Activated T-cell treated with anti-CD3 and anti-CD28 coated beads, Interleukin-2, amount 50 U/mL, for 72 hours (primary cell): ENCODE results near the gene AFF3. TPM values are rescaled to one million over a fixed set of nuclear protein-coding genes. Genes with fewer than 3 reads are reported as not detected.

Experiments used
- ATAC-seq, 2 donors: fragments of 150-1000 bp; cut with Tn5 transposase; replicated peaks in 1 of 2; 2 replicates each; pipeline ENCODE4 v1.10.0; 2021; ENCODE audit warnings: moderate library complexity in 2 of 2, mild to moderate bottlenecking in 1 of 2
- DNase-seq, 2 donors: peaks; one replicate each; pipeline ENCODE4 v3.0.0; 2021 to 2022; ENCODE audit warnings: mixed read lengths in 1 of 2
- H3K27ac Mint-ChIP-seq: one replicate; pipeline ENCODE4 v1.8.0; 2022; ENCODE audit warnings: mild to moderate bottlenecking, moderate library complexity, mixed read lengths
- H3K27me3 Mint-ChIP-seq: one replicate; pipeline ENCODE4 v1.8.0; 2022; ENCODE audit warnings: low read depth, mixed read lengths
- H3K36me3 Mint-ChIP-seq, 2 donors: one replicate each; pipeline ENCODE4 v1.8.0; 2022; ENCODE audit warnings: mixed read lengths in 2 of 2, mild to moderate bottlenecking in 1 of 2; ENCODE audit not compliant: insufficient read depth in 2 of 2
- H3K4me1 Mint-ChIP-seq: one replicate; pipeline ENCODE4 v1.8.0; 2022; ENCODE audit warnings: low read depth, mixed read lengths
- H3K4me3 Mint-ChIP-seq, 2 donors: one replicate each; pipeline ENCODE4 v1.8.0; 2022; ENCODE audit warnings: mild to moderate bottlenecking in 2 of 2, mixed read lengths in 2 of 2, moderate library complexity in 2 of 2
- H3K9me3 Mint-ChIP-seq, 2 donors: one replicate each; pipeline ENCODE4 v1.8.0; 2022; ENCODE audit warnings: mixed read lengths in 2 of 2
- total RNA-seq, 2 donors: library from RNA; stranded (reverse); gene quantifications; one replicate each; pipeline ENCODE4 v1.2.3, GENCODE V29; 2022

The AFF3 gene
- total RNA-seq, 2 donors from 2014 or later: 0.39 to 2.6 TPM

DNA sequence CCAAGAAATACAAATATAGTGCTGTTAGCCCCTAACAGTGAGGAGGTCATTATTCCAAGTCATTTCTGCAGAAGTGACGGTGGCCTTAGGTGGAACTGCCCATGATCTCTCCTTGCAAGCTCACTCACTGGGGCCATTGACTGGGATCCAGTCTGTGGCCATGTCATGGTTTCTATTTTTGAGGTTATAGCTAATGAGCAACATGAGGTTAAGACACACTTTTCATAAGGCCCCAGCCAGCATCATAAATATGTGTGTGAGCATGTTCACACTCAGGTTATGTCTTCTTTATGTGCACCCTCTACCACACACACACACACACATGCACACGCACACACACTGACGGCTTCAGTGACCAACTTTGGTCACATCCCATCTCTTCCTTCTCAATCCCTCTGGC lies 484 bp downstream of the AFF3 start:
- peak overlapping the region; percentile 27 for H3K27ac Mint-ChIP-seq
- DNase-seq (no peak), ATAC-seq (peak in 1 of 2 donors; percentile 22)
- H3K4me3 Mint-ChIP-seq: peak overlapping the region; percentile 75 to 86
- peaks cover 0 to 1% of the 10 kb centered on the region in 2 donors for H3K36me3 Mint-ChIP-seq
- H3K27me3 Mint-ChIP-seq: peaks cover 36% of the 10 kb centered on the region
- H3K4me1 Mint-ChIP-seq: peaks cover 68% of the 10 kb centered on the region
- H3K9me3 Mint-ChIP-seq: peaks cover 0 to 2% of the 10 kb centered on the region in 2 donors

DNA sequence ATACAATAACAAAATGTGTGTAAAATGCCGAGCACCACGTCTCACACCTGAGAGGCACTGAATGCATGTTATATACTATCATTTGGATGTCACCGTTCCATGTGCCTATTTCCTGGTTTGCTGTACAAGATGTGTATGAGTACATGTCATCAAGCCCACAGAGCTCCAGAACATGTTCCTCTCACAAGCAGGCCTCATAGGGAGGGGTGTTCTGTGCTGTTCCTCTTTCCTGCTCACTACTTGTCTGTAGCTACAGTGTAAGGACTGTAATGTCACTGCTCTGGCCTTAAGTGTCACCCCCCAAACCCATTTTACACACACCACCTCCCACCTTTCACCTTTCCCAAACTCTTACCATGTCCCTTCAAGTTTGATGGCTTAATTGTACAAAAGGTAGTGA lies 1.8 kb downstream of the AFF3 start:
- peaks cover 0 to 1% of the 10 kb centered on the region in 2 donors for H3K36me3 Mint-ChIP-seq
- H3K27me3 Mint-ChIP-seq: peaks cover 29% of the 10 kb centered on the region
- DNase-seq: no peak
- no peak for ATAC-seq
- peaks cover 68% of the 10 kb centered on the region for H3K4me1 Mint-ChIP-seq
- peak overlapping the region in 1 of 2 donors; percentile 3 for H3K4me3 Mint-ChIP-seq
- H3K9me3 Mint-ChIP-seq: peaks cover 0 to 2% of the 10 kb centered on the region in 2 donors
- H3K27ac Mint-ChIP-seq: no peak overlapping the region

DNA sequence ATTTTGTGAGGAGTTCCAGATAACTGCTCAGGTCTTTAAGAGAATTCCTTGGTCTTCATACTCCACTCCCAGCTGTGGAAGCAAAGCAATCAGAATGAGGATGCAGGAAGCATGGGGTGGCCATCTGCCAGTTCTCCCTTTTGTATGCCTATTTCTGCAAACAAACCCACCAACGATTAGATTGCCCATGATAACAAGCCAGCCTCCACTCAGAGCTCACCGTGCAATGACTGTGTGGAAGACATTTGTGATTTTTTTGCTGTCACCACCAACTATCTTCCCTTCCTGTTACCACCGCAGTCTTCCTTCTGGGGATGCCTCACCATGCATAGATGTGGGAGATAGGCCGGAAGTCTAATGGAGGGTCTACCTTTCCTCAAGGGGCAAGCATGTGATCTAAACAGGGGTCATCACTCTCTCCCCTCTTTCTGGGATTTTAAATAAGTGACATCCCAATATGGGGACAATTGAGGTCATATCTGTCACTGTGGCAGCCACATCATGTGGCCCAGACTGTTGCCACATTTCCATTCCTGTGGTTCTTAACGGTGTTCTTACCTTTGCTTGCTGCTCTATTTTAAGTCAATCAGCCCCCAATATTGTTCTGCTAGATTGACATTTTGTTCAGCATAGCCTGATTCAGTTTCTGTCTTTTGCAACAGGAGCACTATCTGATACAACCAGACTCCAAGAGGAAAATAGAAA lies 4.4 kb downstream of the AFF3 start:
- no peak overlapping the region for H3K27ac Mint-ChIP-seq
- H3K36me3 Mint-ChIP-seq: no peaks in the 10 kb centered on the region
- ATAC-seq: no peak
- peaks cover 58% of the 10 kb centered on the region for H3K4me1 Mint-ChIP-seq
- DNase-seq: peak in 1 of 2 donors; percentile 15
- H3K4me3 Mint-ChIP-seq: no peak overlapping the region
- H3K9me3 Mint-ChIP-seq: no peaks in the 10 kb centered on the region
- H3K27me3 Mint-ChIP-seq: peaks cover 9% of the 10 kb centered on the region

DNA sequence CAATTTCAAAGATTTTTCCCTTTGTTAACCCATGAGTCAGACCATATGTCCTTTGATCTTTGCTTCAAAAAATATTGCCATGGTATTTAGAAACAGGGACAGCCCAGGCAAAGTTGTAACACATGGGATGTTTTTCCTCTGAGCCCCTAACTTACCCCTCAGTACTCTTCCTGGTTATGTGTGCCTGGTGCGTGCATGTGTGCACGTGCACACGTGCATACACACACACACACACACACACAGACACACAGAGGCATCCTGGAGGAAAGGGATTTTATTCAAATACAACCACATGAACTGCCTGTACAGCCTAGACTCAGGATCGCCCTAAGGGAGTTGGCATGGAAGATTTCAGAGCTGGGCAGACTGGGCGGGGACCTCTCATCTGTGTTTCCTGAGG lies 5.1 kb downstream of the AFF3 start:
- H3K4me3 Mint-ChIP-seq: no peak overlapping the region
- DNase-seq: no peak
- H3K27ac Mint-ChIP-seq: no peak overlapping the region
- H3K4me1 Mint-ChIP-seq: peaks cover 51% of the 10 kb centered on the region
- no peak for ATAC-seq
- H3K9me3 Mint-ChIP-seq: no peaks in the 10 kb centered on the region
- no peaks in the 10 kb centered on the region for H3K36me3 Mint-ChIP-seq
- peaks cover 9% of the 10 kb centered on the region for H3K27me3 Mint-ChIP-seq

DNA sequence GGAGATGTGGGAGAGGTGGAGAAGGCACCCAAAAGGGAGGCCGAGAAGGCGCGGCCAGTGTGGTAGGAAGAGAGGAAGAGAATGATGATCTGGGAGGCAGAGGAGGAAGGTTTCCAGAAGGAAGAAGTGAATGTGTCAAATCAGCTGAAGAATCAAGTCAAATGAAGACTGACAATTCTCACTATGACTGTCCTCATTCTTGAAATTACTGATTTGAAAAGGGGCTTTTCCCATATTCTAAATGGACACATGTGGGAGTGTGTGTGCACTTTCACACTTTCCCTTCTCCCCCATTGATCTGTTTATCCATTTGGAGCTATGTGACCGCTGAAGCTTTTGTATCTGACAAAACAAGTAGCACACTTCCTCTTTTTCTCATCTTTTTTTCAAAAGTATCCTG lies 6.1 kb downstream of the AFF3 start:
- Mint-ChIP-seq H3K4me3 (no peak overlapping the region), H3K36me3 (no peaks in the 10 kb centered on the region)

DNA sequence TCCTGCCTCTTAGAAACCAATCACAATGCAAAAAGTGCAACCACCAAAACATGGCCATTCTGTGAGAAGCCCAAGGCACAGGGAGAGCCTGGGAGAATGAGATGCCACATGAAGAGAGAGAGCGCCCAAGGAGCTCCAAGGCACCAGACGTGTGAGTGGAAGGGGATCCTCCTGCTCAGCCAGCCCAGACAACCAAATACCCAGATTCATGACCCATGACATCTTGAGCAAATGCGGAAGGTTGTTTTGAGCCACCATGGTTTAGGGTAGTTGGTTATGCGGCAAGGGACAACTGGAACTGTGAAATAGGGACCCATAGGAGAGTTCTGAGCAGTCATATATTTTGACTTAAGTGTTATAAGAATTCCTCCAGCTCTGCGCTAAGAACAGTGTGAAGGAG lies 7.0 kb downstream of the AFF3 start:
- Mint-ChIP-seq H3K4me1 (peaks cover 50% of the 10 kb centered on the region), H3K27me3 (peaks cover 3% of the 10 kb centered on the region), H3K9me3 (no peaks in the 10 kb centered on the region), H3K4me3 (no peak overlapping the region), H3K27ac (no peak overlapping the region), H3K36me3 (no peaks in the 10 kb centered on the region)
- ATAC-seq (no peak), DNase-seq (no peak)

More for the DNA sequence above, 6.1 kb downstream of the AFF3 start:
- Mint-ChIP-seq H3K9me3 (no peaks in the 10 kb centered on the region), H3K27ac (no peak overlapping the region), H3K27me3 (peaks cover 9% of the 10 kb centered on the region), H3K4me1 (peaks cover 50% of the 10 kb centered on the region)
- DNase-seq (peak in 1 of 2 donors; percentile 24), ATAC-seq (peak; percentile 70 to 82)

DNA sequence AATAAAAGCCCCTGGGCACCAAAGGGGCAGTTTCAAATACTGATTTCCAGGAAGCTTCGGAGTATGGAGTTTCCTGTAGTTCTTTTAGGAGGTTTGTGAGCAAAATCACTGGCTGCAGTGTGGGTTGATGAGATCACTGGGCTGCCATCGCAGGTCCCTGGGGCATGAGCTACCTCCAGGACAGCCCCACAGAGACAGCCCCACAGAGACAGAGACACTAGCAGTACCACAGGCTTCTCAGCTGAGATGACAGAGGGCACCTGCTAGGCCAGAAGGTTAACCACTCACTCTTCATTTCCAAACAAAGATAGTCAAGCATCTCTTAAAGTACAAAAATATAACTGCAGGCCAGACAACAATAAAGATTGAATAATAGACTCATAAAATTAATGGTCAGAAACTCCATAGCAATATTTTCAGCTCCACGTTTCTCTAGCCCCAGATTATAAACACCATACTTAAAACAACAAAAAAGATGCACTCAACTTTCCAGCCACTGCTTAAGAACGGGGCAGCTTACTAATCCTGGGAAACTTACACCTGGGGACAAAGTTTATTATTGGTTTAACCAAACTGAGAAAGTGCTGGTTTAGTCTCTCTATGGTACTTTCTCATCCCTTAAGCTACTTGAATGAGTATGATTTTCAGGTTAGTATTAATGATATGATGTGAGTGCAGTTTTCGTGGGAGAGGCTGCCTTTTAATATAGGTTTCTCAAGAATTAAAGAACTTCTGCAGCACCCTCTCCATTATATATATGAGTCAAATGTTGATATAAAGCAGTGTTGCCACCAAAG lies 11.6 kb downstream of the AFF3 start:
- Mint-ChIP-seq H3K4me3 (no peak overlapping the region), H3K9me3 (no peaks in the 10 kb centered on the region), H3K27ac (no peak overlapping the region), H3K4me1 (peaks cover 18% of the 10 kb centered on the region), H3K36me3 (no peaks in the 10 kb centered on the region), H3K27me3 (no peaks in the 10 kb centered on the region)
- ATAC-seq: peak; percentile 67 to 76
- no peak for DNase-seq

DNA sequence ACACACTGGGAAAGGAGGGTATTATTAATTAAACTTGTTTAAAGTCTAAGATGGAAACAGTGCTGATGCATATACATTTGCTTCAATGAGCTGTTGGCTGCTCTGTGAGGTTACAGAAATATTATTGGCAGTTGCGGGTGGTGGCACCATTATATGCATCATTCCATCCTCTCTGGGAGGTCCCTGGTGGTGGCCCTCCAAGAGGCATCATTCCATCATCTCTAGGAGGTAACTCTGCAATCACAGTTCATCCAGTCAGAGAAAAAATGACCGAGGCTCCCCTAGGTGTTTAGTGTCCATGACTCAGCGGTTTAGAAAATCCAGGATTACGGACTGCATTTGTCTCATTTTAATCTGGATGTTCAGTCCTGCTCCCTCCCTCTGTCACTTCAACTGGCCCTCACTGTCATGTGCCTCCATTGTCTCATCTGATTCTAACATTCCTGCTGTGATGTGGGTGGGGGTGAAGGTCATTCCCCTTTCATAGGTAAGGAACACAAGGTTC lies 15.4 kb downstream of the AFF3 start:
- Mint-ChIP-seq H3K9me3 (peaks cover 0 to 11% of the 10 kb centered on the region in 2 donors), H3K27ac (no peak overlapping the region), H3K4me3 (no peak overlapping the region), H3K4me1 (peaks cover 19% of the 10 kb centered on the region), H3K27me3 (no peaks in the 10 kb centered on the region), H3K36me3 (peaks cover 1 to 15% of the 10 kb centered on the region in 2 donors)
- ATAC-seq: no peak
- DNase-seq: no peak

DNA sequence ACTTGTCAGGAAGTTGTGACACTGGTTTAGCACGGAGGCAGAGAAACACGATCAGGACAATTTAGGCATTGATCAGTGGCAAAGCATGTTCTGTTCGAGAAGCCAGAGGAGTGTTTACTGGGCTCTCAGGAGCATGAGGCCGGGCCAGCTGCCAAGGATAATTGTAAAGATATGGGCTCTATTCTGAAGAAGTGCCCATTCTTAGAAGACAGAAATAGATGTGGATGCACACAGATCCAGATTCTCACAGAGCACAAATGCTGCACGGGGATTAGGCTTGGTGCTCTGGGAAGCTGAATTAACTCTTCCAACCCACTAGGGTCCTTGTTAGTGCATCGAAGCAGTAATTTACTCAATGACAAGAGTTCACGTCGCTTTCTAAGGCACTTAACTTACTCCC lies 16.2 kb downstream of the AFF3 start:
- DNase-seq (no peak), ATAC-seq (no peak)
- Mint-ChIP-seq H3K27ac (no peak overlapping the region), H3K4me3 (no peak overlapping the region), H3K4me1 (peaks cover 12% of the 10 kb centered on the region), H3K27me3 (no peaks in the 10 kb centered on the region), H3K36me3 (peaks cover 1 to 15% of the 10 kb centered on the region in 2 donors), H3K9me3 (peaks cover 0 to 11% of the 10 kb centered on the region in 2 donors)

DNA sequence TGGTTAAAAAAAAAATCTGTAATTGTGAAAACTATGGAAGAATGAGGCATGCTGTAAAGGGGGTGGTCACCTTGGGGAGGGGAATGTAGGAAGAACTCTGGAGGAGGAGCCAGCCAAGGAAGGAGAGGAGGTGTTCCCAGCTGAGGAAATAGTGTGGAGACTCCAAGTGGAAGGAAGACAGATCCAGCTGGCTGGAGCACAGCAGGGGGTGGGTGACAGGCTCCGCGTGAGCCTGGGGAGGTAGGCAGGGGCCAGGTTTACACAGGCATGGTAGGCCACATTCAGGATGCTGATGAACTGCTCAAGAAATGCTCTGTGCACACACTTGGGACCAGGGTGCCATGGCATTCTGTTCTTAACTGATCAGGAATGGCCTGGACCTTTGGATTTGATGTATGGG lies 16.8 kb downstream of the AFF3 start:
- no peak overlapping the region for H3K4me3 Mint-ChIP-seq
- H3K27me3 Mint-ChIP-seq: no peaks in the 10 kb centered on the region
- peaks cover 0 to 11% of the 10 kb centered on the region in 2 donors for H3K9me3 Mint-ChIP-seq
- peaks cover 6% of the 10 kb centered on the region for H3K4me1 Mint-ChIP-seq
- peaks cover 1 to 15% of the 10 kb centered on the region in 2 donors for H3K36me3 Mint-ChIP-seq
- no peak overlapping the region for H3K27ac Mint-ChIP-seq
- DNase-seq (no peak), ATAC-seq (no peak)

DNA sequence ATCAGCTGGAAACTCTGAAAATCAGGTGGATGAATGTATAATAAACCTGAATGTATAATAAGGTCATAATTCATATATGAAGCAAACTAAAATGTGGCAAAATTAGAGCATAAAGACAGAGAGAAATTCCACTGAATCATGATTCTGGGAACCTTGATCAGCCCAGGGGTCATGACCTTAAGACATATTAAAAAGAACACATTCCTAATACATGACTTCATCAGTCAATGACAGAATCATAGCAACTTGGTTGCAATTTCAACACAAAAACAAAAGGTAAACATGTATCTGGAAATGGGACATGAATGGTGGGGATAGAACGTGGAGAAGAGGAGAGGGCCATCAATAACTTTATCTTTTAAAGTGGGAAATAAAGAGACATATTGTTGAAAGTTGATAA lies 17.6 kb downstream of the AFF3 start:
- H3K36me3 Mint-ChIP-seq: peaks cover 1 to 15% of the 10 kb centered on the region in 2 donors
- ATAC-seq (no peak), DNase-seq (no peak)
- no peak overlapping the region for H3K4me3 Mint-ChIP-seq
- H3K4me1 Mint-ChIP-seq: peaks cover 4% of the 10 kb centered on the region
- no peak overlapping the region for H3K27ac Mint-ChIP-seq
- H3K9me3 Mint-ChIP-seq: peaks cover 0 to 11% of the 10 kb centered on the region in 2 donors
- H3K27me3 Mint-ChIP-seq: no peaks in the 10 kb centered on the region

DNA sequence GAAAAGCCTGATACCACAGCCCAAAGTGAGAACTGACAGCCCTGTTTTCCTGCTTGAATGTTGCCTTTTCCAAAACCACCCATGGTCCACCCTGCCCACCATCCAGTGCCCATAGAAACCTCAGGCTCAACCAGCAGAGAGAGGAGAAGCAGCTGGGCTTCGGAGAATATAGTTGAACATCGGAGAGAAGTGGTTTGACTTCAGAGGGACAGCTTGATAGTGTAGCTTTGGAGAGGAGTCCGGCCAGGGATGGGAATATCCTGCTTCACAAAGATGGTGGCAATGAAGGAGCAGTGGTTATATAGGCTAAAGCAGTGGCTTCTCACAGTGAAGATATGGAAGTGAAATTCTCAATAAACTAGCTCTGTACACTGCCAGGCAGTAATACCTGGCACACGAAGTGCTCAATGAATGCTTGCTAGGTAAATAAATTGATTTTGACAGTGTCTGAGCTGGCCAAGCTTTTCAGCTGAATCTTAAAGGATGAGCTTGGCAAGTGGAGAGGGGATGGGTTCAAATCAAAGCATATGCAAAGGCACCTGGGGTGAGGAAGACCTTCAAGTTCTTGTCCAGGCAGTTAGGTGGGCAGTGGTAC lies 21.2 kb downstream of the AFF3 start:
- ATAC-seq (no peak), DNase-seq (no peak)
- Mint-ChIP-seq H3K27ac (no peak overlapping the region), H3K4me1 (peaks cover 4% of the 10 kb centered on the region), H3K27me3 (no peaks in the 10 kb centered on the region), H3K4me3 (no peak overlapping the region), H3K9me3 (peaks cover 5 to 18% of the 10 kb centered on the region in 2 donors), H3K36me3 (peaks cover 7 to 21% of the 10 kb centered on the region in 2 donors)

DNA sequence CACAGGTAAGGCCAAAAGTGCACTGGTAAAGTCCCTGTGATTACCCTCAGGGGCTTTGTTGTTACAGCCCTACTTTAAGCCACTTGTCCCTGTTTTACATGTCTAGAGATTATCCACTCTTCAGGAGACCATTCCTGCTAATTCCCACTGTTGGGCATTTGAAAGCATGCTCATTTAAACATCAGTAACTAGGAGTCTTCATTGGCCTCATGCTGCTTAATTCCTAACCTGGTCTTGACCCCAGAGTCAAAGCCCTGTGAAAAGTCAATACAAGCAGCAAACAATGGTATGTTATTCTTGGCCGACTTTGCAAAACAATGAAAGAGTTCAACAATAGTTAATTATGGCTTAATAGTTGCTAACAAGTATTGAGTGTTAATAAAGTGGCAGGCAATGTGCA lies 23.2 kb downstream of the AFF3 start:
- Mint-ChIP-seq H3K4me3 (no peak overlapping the region), H3K27ac (no peak overlapping the region), H3K9me3 (peaks cover 6 to 11% of the 10 kb centered on the region in 2 donors), H3K27me3 (no peaks in the 10 kb centered on the region), H3K36me3 (peaks cover 7 to 14% of the 10 kb centered on the region in 2 donors), H3K4me1 (peaks cover 10% of the 10 kb centered on the region)
- no peak for DNase-seq
- no peak for ATAC-seq
